Keratinocyte (primary cell): Measurements from ENCODE around the gene HSP90B1. TPM values are rescaled to one million over a fixed set of nuclear protein-coding genes. Genes with fewer than 3 reads are reported as not detected.

Source experiments
- DNase-seq: peaks from one replicate; pipeline ENCODE4 v3.0.0-alpha.2; 2011; ENCODE audit warnings: low read depth, missing footprints, low spot score
- FAIRE-seq: peaks from 2 replicates; lab custom pipeline; 2011; peaks lifted over from hg19 to GRCh38; lab: Jason Lieb, UNC
- H2AFZ ChIP-seq: 2 replicates; pipeline ENCODE4 v1.6.0; 2012; ENCODE audit warnings: low read length, control low read depth, inconsistent platforms; ENCODE audit not compliant: control insufficient read depth
- H3K27ac ChIP-seq: 2 replicates; pipeline ENCODE4 v1.5.1; 2011; ENCODE audit warnings: low read length; ENCODE audit not compliant: control insufficient read depth, insufficient read depth
- H3K27me3 ChIP-seq: 3 replicates; pipeline ENCODE4 v1.6.0; 2011; ENCODE audit warnings: low read length; ENCODE audit not compliant: control insufficient read depth, insufficient read depth; ENCODE audit errors: extremely low read depth
- H3K36me3 ChIP-seq, 2 experiments: 2 replicates in 1 of 2; 3 replicates in 1 of 2; pipeline ENCODE4 v1.5.1; 2011; ENCODE audit warnings: low read length in 2 of 2, mild to moderate bottlenecking in 1 of 2; ENCODE audit not compliant: control insufficient read depth in 2 of 2, insufficient read depth in 2 of 2; ENCODE audit errors: extremely low read depth in 1 of 2
- H3K4me1 ChIP-seq: 3 replicates; pipeline ENCODE4 v1.5.1; 2011; ENCODE audit warnings: low read length; ENCODE audit not compliant: control insufficient read depth, insufficient read depth; ENCODE audit errors: extremely low read depth
- H3K4me2 ChIP-seq: 3 replicates; pipeline ENCODE4 v1.6.0; 2011; ENCODE audit warnings: low read depth, low read length; ENCODE audit not compliant: control insufficient read depth, insufficient read depth; ENCODE audit errors: extremely low read depth
- H3K4me3 ChIP-seq, 3 experiments: fragments of 200-600 bp in 1 of 3; sonication (generic) in 1 of 3; 2 replicates in 2 of 3; 3 replicates in 1 of 3; pipeline ENCODE4 v1.5.1; 2011 to 2016; ENCODE audit warnings: low read length in 3 of 3, mild to moderate bottlenecking in 3 of 3, control low read depth in 2 of 3, inconsistent platforms in 1 of 3, low read depth in 1 of 3, mixed read lengths in 1 of 3, mixed run types in 1 of 3, moderate library complexity in 1 of 3; ENCODE audit not compliant: control insufficient read depth in 2 of 3, insufficient read depth in 2 of 3; ENCODE audit errors: extremely low read depth in 1 of 3
- H3K79me2 ChIP-seq: 2 replicates; pipeline ENCODE4 v1.6.0; 2012; ENCODE audit warnings: low read length; ENCODE audit not compliant: control insufficient read depth, insufficient read depth
- H3K9ac ChIP-seq: 3 replicates; pipeline ENCODE4 v1.6.0; 2011; ENCODE audit warnings: low read length; ENCODE audit not compliant: control insufficient read depth, insufficient read depth; ENCODE audit errors: extremely low read depth
- H3K9me1 ChIP-seq: 3 replicates; pipeline ENCODE4 v1.6.0; 2011; ENCODE audit warnings: low read length; ENCODE audit not compliant: control insufficient read depth, insufficient read depth; ENCODE audit errors: extremely low read depth
- H3K9me3 ChIP-seq: 2 replicates; pipeline ENCODE4 v1.5.1; 2012; ENCODE audit warnings: low read depth, low read length; ENCODE audit not compliant: control insufficient read depth
- H4K20me1 ChIP-seq: 3 replicates; pipeline ENCODE4 v1.6.0; 2011; ENCODE audit warnings: low read length; ENCODE audit not compliant: control insufficient read depth, insufficient read depth; ENCODE audit errors: extremely low read depth
- EZH2 ChIP-seq: IDR thresholded peaks from one replicate; pipeline ENCODE4 v1.6.1; 2012; ENCODE audit warnings: inconsistent platforms, mild to moderate bottlenecking, low read length, moderate library complexity
- dilution Hi-C: fragments of 300-500 bp; cut with MboI; formaldehyde crosslinking; loops from one replicate; pipeline ENCODE4 v1.7.0; 2020; ENCODE audit warnings: low sequenced_read_pairs; ENCODE audit not compliant: extremely low pct_ligation_motif_present
- polyA plus RNA-seq, 5 experiments: library from polyadenylated mRNA; depleted of rRNA in 3 of 5; stranded (reverse) in 3 of 5; stranded (forward) in 1 of 5; unstranded in 1 of 5; fragments of >200 nt; gene quantifications; 1 replicate in 1 of 5; 2 replicates in 3 of 5; 3 replicates in 1 of 5; pipeline versions ENCODE4 v1.2.1 to v1.2.3, GENCODE V29; 2011 to 2012; ENCODE audit warnings: missing spikeins in 2 of 5, low read depth in 1 of 5, low replicate concordance in 1 of 5
- TF ChIP-seq, protein P1 (sequence below), 3 experiments: IDR thresholded peaks in 1 of 3; conservative IDR thresholded peaks in 1 of 3; optimal IDR thresholded peaks in 1 of 3; 2 replicates in 2 of 3; 3 replicates in 1 of 3; pipeline versions ENCODE3 to v1.5.1; 2011; ENCODE audit warnings: low read length in 3 of 3, mild to moderate bottlenecking in 3 of 3, moderate library complexity in 2 of 3, control low read depth in 1 of 3, inconsistent platforms in 1 of 3; ENCODE audit not compliant: insufficient read depth in 2 of 3; ENCODE audit errors: extremely low read depth in 1 of 3

Gene HSP90B1
- polyA plus RNA-seq, 1 donor (not counting 4 experiments of a cell fraction or from before 2014, with no cell fraction given) = 954 TPM

GRCh38 chr12:103997286-103997900, 67.2 kb downstream of the HSP90B1 start:
- dilution Hi-C loops = no loop called here
- no peaks in the 10 kb centered on the region for H4K20me1 ChIP-seq
- DNase-seq (no peak), FAIRE-seq (no peak)
- H3K9me1 ChIP-seq = no peaks in the 10 kb centered on the region
- H3K27me3 ChIP-seq = peaks cover 4% of the 10 kb centered on the region
- no peak for TF ChIP-seq EZH2
- TF ChIP-seq, protein P1, sequence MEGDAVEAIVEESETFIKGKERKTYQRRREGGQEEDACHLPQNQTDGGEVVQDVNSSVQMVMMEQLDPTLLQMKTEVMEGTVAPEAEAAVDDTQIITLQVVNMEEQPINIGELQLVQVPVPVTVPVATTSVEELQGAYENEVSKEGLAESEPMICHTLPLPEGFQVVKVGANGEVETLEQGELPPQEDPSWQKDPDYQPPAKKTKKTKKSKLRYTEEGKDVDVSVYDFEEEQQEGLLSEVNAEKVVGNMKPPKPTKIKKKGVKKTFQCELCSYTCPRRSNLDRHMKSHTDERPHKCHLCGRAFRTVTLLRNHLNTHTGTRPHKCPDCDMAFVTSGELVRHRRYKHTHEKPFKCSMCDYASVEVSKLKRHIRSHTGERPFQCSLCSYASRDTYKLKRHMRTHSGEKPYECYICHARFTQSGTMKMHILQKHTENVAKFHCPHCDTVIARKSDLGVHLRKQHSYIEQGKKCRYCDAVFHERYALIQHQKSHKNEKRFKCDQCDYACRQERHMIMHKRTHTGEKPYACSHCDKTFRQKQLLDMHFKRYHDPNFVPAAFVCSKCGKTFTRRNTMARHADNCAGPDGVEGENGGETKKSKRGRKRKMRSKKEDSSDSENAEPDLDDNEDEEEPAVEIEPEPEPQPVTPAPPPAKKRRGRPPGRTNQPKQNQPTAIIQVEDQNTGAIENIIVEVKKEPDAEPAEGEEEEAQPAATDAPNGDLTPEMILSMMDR (optimal IDR thresholded peaks at IDR 0.05 in 1 of 3, IDR thresholded peaks at IDR 0.05 in 1 of 3, conservative IDR thresholded peaks at IDR 0.05 in 1 of 3; ENCODE audit: extremely low read depth in 1 of 3, insufficient read depth in 2 of 3, low read length in 3 of 3) = no peak
- no peak overlapping the region for H3K4me2 ChIP-seq
- no peak overlapping the region for H3K27ac ChIP-seq
- H3K79me2 ChIP-seq = no peaks in the 10 kb centered on the region
- H3K36me3 ChIP-seq = no peaks in the 10 kb centered on the region
- no peaks in the 10 kb centered on the region for H3K9me3 ChIP-seq
- no peaks in the 10 kb centered on the region for H3K4me1 ChIP-seq
- no peak overlapping the region for H3K4me3 ChIP-seq
- H3K9ac ChIP-seq = no peak overlapping the region
- no peak overlapping the region for H2AFZ ChIP-seq

Other genes starting within 250 kb of the HSP90B1 start
- 10.7 to 14.6 TPM (median 12.8 TPM) in 3 replicates for gene NT5DC3, start 89.2 kb upstream of the HSP90B1 start, polyA plus RNA-seq
- 20.8 to 35.6 TPM (median 27.1 TPM) in 3 replicates for gene TDG, start 35.5 kb downstream of the HSP90B1 start, polyA plus RNA-seq
- gene GLT8D2, start 119.8 kb downstream of the HSP90B1 start, polyA plus RNA-seq = 1.1 to 1.4 TPM (median 1.2 TPM) in 3 replicates
- 5.3 to 8.4 TPM (median 8.3 TPM) in 3 replicates for gene HCFC2, start 134.1 kb downstream of the HSP90B1 start, polyA plus RNA-seq
- gene NFYB, start 207.8 kb downstream of the HSP90B1 start, polyA plus RNA-seq = 9.4 to 22.8 TPM (median 11.0 TPM) in 3 replicates